EH (cell line): ENCODE measurements around the gene GFRA3.
A peak's percentile ranks its signal among the peaks of the same experiment; 100 is the strongest.
"Not testable (repeated sequence)": the region's sequence is repeated elsewhere in the genome, so short reads cannot be mapped to it uniquely, and the experiment has no call there.

Source experiments
- DNase-seq: peaks from one replicate; pipeline ENCODE4 v3.0.0-alpha.2; 2015; ENCODE audit warnings: low read depth

Gene GFRA3

GRCh38 chr5:138274189-138274853 is at the start of gene GFRA3:
GFRA3 (minus strand) TSS chr5:138274621; CDS start chr5:138274424, 197 bp downstream.
- peak; percentile 1 for DNase-seq

- DNase-seq, result not testable (repeated sequence)
These were observed 43.8 kb upstream of the GFRA3 start for GRCh38 chr5:138318211-138318610.

GRCh38 chr5:138316355-138316754 is 41.9 kb upstream of the GFRA3 start:
- DNase-seq, result no peak

GRCh38 chr5:138315751-138316278 is 41.4 kb upstream of the GFRA3 start:
- no peak for DNase-seq

- DNase-seq, result peak; percentile 6
These were observed 31.4 kb upstream of the GFRA3 start for GRCh38 chr5:138305797-138306196.

- DNase-seq, result peak; percentile 35
These were observed 29.0 kb upstream of the GFRA3 start for GRCh38 chr5:138303372-138303771.

GRCh38 chr5:138289296-138289695 is 14.9 kb upstream of the GFRA3 start:
- DNase-seq, result no peak

GRCh38 chr5:138287246-138287645 is 12.8 kb upstream of the GFRA3 start:
- DNase-seq, result no peak

- peak; percentile 72 for DNase-seq
These were observed 8.7 kb upstream of the GFRA3 start for GRCh38 chr5:138282920-138283742.

- no peak for DNase-seq
These were observed 6.5 kb upstream of the GFRA3 start for GRCh38 chr5:138280915-138281314.

- no peak for DNase-seq
These were observed 2.1 kb upstream of the GFRA3 start for GRCh38 chr5:138276402-138277054.

GRCh38 chr5:138275895-138276294 is 1.5 kb upstream of the GFRA3 start:
- no peak for DNase-seq

- peak; percentile 5 for DNase-seq
These were observed 960 bp upstream of the GFRA3 start for GRCh38 chr5:138275379-138275782.

- DNase-seq, result no peak
These were observed 610 bp downstream of the GFRA3 start for GRCh38 chr5:138273834-138274188.

GRCh38 chr5:138272681-138273080 is 1.7 kb downstream of the GFRA3 start:
- no peak for DNase-seq

- DNase-seq, result no peak
These were observed 3.1 kb downstream of the GFRA3 start for GRCh38 chr5:138271281-138271680.

- no peak for DNase-seq
These were observed 10.2 kb downstream of the GFRA3 start for GRCh38 chr5:138264183-138264582.

GRCh38 chr5:138263581-138263980 is 10.8 kb downstream of the GFRA3 start:
- no peak for DNase-seq

GRCh38 chr5:138258704-138259292 is 15.6 kb downstream of the GFRA3 start:
- DNase-seq, result no peak

GRCh38 chr5:138257583-138257982 is 16.8 kb downstream of the GFRA3 start:
- DNase-seq, result no peak

GRCh38 chr5:138252944-138253343 is 21.5 kb downstream of the GFRA3 start:
- DNase-seq, result no peak

- DNase-seq, result not testable (repeated sequence)
These were observed 26.6 kb downstream of the GFRA3 start for GRCh38 chr5:138247800-138248199.
